Stimulated activated CD4-positive, alpha-beta T cell treated with anti-CD3 and anti-CD28 coated beads, Interleukin-4, amount 100 ng/mL, for 1 hour (primary cell): ENCODE data around the gene GAS7.
"Not testable (repeated sequence)": the region's sequence is repeated elsewhere in the genome, so short reads cannot be mapped to it uniquely, and the experiment has no call there.

Source experiments
- DNase-seq: peaks from one replicate; pipeline ENCODE4 v3.0.0-alpha.2; 2020

Gene GAS7

DNA sequence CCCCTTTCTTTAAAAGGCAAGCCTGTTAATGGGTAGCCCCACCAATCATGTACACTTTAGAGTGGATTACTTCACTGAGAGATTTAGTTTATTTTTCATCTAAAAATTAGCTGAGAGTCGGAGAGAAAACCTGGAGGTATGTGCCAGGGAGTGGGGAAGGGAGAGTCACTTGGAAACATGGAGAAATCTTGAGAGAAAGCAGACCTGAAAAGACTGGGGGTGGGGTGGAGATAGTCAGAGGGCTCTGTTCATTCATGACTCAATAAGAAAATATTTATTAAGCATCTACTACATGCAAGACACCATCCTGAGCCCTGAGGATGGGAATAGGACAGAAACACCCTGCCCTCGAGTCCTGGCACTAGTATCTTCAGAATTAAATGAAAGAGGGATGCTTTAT, 265.9 kb downstream of the GAS7 start:
- DNase-seq: no peak

DNA sequence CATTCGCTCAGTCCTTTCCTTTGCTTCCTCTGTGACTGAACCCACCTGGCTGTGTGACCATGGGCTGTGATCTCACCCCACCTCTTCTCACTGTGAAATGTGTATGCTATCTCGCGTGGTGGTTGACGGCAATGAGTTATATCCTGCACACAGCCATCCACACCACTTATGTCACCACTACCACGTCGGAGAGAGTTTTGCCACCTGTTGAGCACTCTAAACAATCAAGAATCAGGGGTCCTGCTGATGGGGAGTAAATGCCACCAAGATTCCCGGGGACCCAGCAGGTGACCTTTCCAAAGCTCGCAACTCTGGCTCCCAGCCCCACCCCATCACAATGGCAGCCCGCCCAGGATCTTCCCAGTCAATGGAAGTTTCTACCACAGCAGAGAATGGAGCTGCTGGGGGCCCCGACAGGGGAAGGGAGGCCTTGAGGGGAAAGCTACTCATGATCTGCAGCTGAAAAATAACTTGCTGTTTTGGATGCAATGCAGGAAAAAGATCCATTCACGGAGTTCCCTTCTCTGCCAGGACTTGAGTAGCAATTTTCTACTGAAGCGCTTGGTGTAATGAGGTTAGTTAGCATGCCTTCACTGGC, 267.2 kb downstream of the GAS7 start:
- no peak for DNase-seq

DNA sequence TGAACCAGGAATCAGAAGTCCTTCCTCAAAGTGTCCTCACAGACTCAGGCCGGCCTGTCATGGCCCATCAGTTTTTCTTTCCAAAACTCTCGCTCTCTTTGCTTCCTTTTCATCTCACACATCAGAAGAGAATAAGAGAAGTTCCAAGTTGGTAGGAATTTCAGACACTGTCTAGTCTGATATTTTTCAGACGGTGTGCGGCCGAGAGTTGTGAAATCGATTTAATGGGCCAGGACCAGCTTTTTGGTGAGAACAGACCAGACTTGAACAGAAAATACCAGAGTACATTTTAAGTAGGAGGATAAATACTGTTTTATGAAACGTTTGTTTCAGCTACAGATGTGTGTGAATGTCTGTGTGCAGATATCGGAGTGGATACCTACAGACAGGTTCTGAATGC, 268.5 kb downstream of the GAS7 start:
- DNase-seq: no peak

GRCh38 chr17:9928601-9929333, 269.6 kb downstream of the GAS7 start:
- DNase-seq: no peak

DNA sequence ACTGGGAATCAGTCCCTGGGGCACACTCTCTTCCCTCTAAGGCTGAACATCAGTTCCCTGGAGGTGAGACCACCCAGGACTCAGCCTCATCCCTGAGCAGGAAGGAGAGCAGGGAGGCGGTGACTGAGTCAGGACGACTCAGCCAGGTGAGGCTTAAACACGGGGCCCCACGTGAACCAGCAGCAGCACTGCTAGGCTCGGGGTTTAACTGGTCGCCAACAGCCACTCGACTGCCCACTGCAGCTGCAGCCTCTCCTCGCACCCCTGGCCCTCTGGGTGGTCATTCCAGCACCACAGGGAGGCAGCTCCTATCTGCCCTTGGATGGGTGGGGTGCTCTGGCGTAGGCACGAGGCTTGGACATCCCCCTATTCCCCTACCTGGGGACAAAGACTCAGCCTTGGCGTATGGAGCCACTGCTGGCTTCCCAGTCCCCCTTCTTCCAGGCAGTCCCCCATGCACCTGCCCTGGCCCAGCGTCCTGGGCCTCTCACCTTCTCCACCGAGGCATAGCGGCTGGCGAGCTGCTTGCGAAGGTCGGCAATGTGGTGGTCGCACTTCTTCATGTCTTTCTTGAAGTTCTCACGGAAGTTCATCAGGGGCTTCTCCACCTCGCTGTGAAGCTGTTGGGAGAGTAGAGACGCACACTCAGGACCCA, 272.1 kb downstream of the GAS7 start:
- DNase-seq: no peak

DNA sequence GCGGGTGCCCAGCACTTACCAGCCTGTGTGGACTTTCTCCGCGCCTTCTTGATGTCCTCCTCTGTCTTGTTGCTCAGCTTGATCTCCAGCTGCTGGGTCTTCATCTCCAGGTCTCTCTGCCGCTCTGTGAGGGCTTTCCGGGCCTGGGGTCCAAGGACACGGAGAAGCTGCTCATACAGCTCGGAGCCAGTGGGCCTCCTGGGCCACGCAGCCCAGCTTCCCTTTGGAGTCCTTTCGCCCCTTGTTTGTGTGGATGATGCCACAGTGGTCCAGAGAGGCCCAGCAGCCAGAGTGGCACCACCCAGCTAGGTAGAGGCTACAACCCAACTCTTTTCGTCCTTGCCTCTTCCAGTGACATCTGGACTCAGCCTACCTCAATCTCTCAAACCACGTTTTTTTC, 272.9 kb downstream of the GAS7 start:
- DNase-seq: no peak

DNA sequence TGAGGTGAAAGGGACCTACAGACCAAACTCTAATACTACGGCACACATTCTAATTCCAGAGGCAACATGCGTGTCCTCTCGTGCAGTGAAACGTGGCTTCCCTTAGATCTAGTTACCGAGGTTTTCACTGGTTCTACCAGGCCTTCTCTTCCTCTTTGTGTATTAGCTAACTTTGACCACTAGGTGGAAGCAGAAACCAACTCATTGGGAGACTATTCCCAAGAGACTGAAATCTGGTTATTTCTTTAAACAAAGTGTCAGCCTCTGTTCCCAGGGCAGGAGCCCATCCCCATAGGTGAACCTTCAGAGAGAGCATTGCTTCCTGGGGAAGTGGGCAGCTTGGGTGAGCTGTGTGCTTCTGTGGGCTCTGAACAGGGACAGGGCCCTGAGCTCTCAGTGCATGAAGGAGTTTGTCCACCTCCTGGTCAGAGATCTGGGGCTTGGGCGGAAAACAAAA, 273.6 kb downstream of the GAS7 start:
- DNase-seq: no peak

GRCh38 chr17:9922012-9922848, 276.2 kb downstream of the GAS7 start:
- DNase-seq: no peak

DNA sequence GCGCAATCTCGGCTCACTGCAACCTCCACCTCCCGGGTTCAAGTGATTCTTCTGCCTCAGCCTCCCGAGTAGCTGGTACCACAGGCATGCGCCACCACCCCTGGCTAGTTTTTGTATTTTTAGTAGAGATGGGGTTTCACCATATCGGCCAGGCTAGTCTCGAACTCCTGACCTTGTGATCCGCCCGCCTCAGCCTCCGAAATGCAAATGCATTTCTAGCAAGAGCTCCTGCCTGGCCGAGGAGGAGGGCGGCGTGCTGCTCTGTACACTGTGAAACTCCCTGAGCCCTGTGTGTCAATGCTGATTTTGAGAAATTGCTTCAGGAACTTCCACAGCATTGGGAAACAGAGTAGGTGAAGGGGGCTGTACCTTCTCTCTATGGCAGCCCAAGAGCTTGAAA, 277.2 kb downstream of the GAS7 start:
- DNase-seq: not testable (repeated sequence)

DNA sequence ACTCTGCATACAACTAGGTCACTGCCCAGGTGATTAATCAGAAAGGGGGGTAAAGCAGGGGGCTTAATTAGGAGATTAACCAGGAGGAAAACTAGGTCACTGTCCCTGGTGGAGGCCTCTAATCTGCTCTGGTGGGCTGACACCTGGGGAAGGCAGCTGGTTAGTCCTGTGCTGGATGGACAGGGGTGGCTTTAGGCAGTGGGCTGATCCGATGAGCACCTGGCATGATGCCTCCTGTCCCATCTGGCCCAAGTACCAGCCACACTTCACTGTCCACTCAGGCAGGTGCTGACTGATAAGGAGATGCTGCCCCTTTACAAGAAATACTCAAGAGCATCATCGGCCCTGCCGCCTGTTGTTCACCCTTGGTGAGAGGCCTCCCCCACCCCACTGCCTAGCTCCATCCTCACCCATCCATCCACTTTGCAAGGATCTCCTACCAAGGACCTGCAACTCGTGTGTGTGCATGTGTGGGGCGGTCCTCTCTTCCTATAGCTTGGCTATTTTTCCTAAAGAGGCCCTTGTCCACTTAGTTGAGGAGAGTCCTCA, 279.5 kb downstream of the GAS7 start:
- DNase-seq: no peak

DNA sequence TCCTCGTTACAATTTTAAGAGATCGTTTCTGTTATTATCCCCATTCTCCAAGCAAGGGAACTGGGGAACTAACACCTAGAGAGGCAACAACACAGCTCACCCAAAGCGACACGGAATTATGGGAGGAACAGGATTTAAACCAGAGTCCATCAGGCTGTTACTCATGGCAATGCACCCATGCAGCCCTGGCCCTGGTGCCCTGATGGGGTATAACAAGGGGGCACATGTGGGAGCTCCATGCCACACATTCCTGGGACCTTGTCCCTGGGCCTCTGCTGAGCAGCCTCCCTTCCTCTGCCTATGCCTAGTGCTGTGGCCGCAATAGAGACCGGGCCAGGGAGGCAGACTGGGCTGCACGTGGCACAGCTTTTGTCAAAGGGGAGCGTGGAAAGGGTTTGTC, 280.1 kb downstream of the GAS7 start:
- no peak for DNase-seq

GRCh38 chr17:9917801-9918200, 280.6 kb downstream of the GAS7 start:
- no peak for DNase-seq

- DNase-seq: no peak
Observed at GRCh38 chr17:9917131-9917530, 281.3 kb downstream of the GAS7 start.

DNA sequence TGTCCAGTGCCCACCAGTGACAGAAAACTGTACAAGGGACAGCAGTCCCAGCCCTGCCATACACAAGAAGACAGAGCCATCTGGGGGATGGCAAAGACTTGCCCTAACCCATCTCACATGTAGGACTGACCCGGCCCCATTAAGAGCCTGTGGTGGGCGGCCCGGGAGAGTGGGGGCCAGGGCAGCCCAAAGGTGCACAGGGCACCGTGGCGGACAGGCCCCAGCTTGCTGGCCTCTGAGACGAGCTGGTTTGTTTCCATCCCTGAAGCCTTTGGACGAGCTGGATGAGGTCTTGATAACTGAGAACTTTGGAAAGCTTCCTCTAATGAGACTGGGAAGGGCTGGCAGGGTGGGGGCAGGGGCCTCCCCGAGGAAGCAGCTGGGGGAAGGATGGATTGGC, 282.3 kb downstream of the GAS7 start:
- no peak for DNase-seq

DNA sequence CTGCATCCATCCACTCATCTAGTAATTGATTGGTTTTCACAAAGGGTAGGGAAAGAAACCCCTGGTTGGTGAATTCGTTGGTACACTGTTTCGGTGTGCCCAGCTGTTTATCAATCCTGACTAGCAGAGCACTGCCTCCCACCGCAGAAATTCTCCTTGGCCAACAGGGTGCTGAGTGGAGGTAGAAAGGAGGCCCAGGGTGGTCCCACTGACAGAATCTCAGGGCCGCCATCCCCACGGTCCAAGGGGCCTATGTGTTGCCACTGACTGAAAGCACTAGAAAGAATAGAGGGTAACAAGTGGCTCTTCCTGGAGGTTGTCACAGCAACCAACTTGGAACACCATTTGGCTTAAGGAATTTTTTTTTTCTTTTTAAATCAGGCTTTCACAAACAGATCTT, 284.9 kb downstream of the GAS7 start:
- no peak for DNase-seq

GRCh38 chr17:9912121-9913099, 286.0 kb downstream of the GAS7 start:
- no peak for DNase-seq

- no peak for DNase-seq
Observed at GRCh38 chr17:9911089-9911488, 287.3 kb downstream of the GAS7 start.

DNA sequence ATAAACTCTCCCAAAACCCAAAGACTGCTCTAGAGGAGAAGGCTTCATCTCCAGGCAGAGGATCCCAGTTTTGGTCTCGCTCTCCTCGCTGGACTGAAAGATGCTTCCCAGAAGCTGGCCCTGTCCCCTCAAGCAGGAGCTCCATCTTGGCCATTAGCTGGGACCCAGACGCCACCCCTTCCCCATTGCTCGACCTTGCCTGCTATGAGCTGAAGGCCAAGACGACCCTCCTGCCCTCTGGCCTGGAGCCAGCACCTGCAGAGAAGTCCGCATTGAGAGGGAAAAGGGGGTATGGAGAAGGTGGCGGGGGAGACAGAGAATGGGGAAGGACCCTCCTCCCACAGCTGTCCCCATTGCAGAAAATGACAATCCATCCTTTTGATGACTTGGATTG, 289.8 kb downstream of the GAS7 start:
- no peak for DNase-seq

GRCh38 chr17:9907883-9908648, 290.3 kb downstream of the GAS7 start:
- DNase-seq: no peak

GRCh38 chr17:9907131-9907530, 291.3 kb downstream of the GAS7 start:
- no peak for DNase-seq

DNA sequence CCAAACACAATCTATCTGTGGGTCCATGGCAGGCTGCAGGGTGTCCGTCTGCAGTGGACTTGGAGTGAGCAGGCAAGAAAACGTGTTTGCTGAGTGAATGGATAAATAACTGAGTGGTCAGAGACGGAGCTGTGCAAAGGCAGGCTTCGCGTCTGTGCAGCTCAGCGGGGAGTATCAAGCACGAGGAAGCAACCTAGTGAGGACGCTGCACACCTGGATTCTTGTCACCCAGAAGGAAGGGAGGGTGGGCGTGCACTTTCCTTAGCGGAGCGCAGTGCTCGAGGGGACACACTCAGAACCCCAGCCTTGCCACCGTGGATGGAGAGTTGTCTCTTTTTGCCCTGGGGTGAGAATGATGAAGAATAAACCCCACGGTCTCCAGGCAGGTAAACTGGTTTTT, 291.8 kb downstream of the GAS7 start:
- no peak for DNase-seq
